GM18502 (cell line): ENCODE measurements around the gene TCAP.

Source experiments
- ATAC-seq: cut with Tn5 transposase; IDR thresholded peaks from one replicate; pipeline ENCODE4 v1.9.1; 2021; ENCODE audit warnings: mild to moderate bottlenecking; ENCODE audit not compliant: unreplicated experiment, poor library complexity

The TCAP gene

GRCh38 chr17:39664581-39665561 lies at the start of gene TCAP:
Gene TCAP (plus strand): TSS chr17:39665349. CDS start chr17:39665360, 11 bp downstream.
- ATAC-seq: no peak

- ATAC-seq: no peak
Observed at GRCh38 chr17:39615434-39615833, 49.7 kb upstream of the TCAP start.

GRCh38 chr17:39617100-39617445 lies 48.1 kb upstream of the TCAP start:
- no peak for ATAC-seq

GRCh38 chr17:39617446-39618245 lies 47.5 kb upstream of the TCAP start:
- ATAC-seq: no peak

- ATAC-seq: no peak
Observed at GRCh38 chr17:39618246-39618913, 46.8 kb upstream of the TCAP start.

- ATAC-seq: no peak
Observed at GRCh38 chr17:39618956-39619785, 46.0 kb upstream of the TCAP start.

- no peak for ATAC-seq
Observed at GRCh38 chr17:39619786-39620101, 45.4 kb upstream of the TCAP start.

GRCh38 chr17:39621523-39622379 lies 43.4 kb upstream of the TCAP start:
- no peak for ATAC-seq

- no peak for ATAC-seq
Observed at GRCh38 chr17:39622380-39623006, 42.7 kb upstream of the TCAP start.

- no peak for ATAC-seq
Observed at GRCh38 chr17:39623356-39623950, 41.7 kb upstream of the TCAP start.

- ATAC-seq: no peak
Observed at GRCh38 chr17:39624313-39624712, 40.8 kb upstream of the TCAP start.

- ATAC-seq: no peak
Observed at GRCh38 chr17:39625198-39625785, 39.9 kb upstream of the TCAP start.

- ATAC-seq: no peak
Observed at GRCh38 chr17:39626171-39627046, 38.7 kb upstream of the TCAP start, which contains the start of gene PPP1R1B. Gene PPP1R1B (plus strand): TSS chr17:39626952. CDS start chr17:39627393, 441 bp downstream.

GRCh38 chr17:39627047-39627711 lies 38.0 kb upstream of the TCAP start:
- ATAC-seq: no peak

- no peak for ATAC-seq
Observed at GRCh38 chr17:39627712-39628516, 37.2 kb upstream of the TCAP start.
